ENCODE measurements around the gene TRIM73. TPM values are rescaled to one million over a fixed set of nuclear protein-coding genes. Genes with fewer than 3 reads are reported as not detected.
"Not testable (repeated sequence)": the region's sequence is repeated elsewhere in the genome, so short reads cannot be mapped to it uniquely, and the experiment has no call there.

Gene TRIM73
- 5.2 TPM for polyA plus RNA-seq (ENCODE audit: insufficient read length)

- not testable (repeated sequence) for DNase-seq
Observed at GRCh38 chr7:75395329-75395728, at the start of gene TRIM73. TRIM73 (plus strand) TSS chr7:75395629; CDS start chr7:75398934, 3,305 bp downstream.

GRCh38 chr7:75358671-75359541, 36.5 kb upstream of the TRIM73 start:
- DNase-seq, result not testable (repeated sequence)

- DNase-seq, result not testable (repeated sequence)
Observed at GRCh38 chr7:75359542-75359848, 35.9 kb upstream of the TRIM73 start.

- not testable (repeated sequence) for DNase-seq
Observed at GRCh38 chr7:75364079-75364478, 31.4 kb upstream of the TRIM73 start.

GRCh38 chr7:75366643-75367042, 28.8 kb upstream of the TRIM73 start:
- not testable (repeated sequence) for DNase-seq

- DNase-seq, result not testable (repeated sequence)
Observed at GRCh38 chr7:75367313-75367712, 28.1 kb upstream of the TRIM73 start.

GRCh38 chr7:75374144-75374518, 21.3 kb upstream of the TRIM73 start:
- not testable (repeated sequence) for DNase-seq

- not testable (repeated sequence) for DNase-seq
Observed at GRCh38 chr7:75374519-75375317, 20.7 kb upstream of the TRIM73 start.

GRCh38 chr7:75393194-75393593, 2.2 kb upstream of the TRIM73 start:
- not testable (repeated sequence) for DNase-seq

- DNase-seq, result not testable (repeated sequence)
Observed at GRCh38 chr7:75397865-75398264, 2.4 kb downstream of the TRIM73 start.

- not testable (repeated sequence) for DNase-seq
Observed at GRCh38 chr7:75398771-75399700, 3.6 kb downstream of the TRIM73 start.

GRCh38 chr7:75400575-75400974, 5.1 kb downstream of the TRIM73 start:
- not testable (repeated sequence) for DNase-seq

- not testable (repeated sequence) for DNase-seq
Observed at GRCh38 chr7:75403455-75404443, 8.3 kb downstream of the TRIM73 start.

GRCh38 chr7:75404663-75405062, 9.2 kb downstream of the TRIM73 start:
- not testable (repeated sequence) for DNase-seq

- not testable (repeated sequence) for DNase-seq
Observed at GRCh38 chr7:75409880-75410822, 14.7 kb downstream of the TRIM73 start.

GRCh38 chr7:75410823-75411173, 15.4 kb downstream of the TRIM73 start:
- not testable (repeated sequence) for DNase-seq

GRCh38 chr7:75414204-75414603, 18.8 kb downstream of the TRIM73 start:
- not testable (repeated sequence) for DNase-seq

GRCh38 chr7:75414708-75415427, 19.4 kb downstream of the TRIM73 start:
- DNase-seq, result not testable (repeated sequence)

GRCh38 chr7:75415428-75415817, 20.0 kb downstream of the TRIM73 start:
- not testable (repeated sequence) for DNase-seq

Measured in hindlimb muscle (tissue), 1 donor.